Brain microvascular endothelial cell (primary cell): ENCODE data around the gene ANO9.

Experiments used
- DNase-seq: peaks from one replicate; pipeline ENCODE4 v3.0.0-alpha.2; 2020
- H3K27ac ChIP-seq: fragments of 250-450 bp; sonication (Bioruptor Pico); 2 replicates; pipeline ENCODE4 v1.5.1; 2020; ENCODE audit warnings: mild to moderate bottlenecking, moderate library complexity
- H3K27me3 ChIP-seq: fragments of 250-450 bp; sonication (Bioruptor Pico); replicated peaks from 2 replicates; pipeline ENCODE4 v1.5.1; 2020; ENCODE audit warnings: mild to moderate bottlenecking
- H3K36me3 ChIP-seq: fragments of 250-450 bp; sonication (Bioruptor Pico); replicated peaks from 2 replicates; pipeline ENCODE4 v1.5.1; 2020; ENCODE audit warnings: mild to moderate bottlenecking
- H3K4me3 ChIP-seq: 2 replicates; pipeline ENCODE4 v1.5.1; 2011; ENCODE audit warnings: low read depth, mild to moderate bottlenecking, control low read depth, low read length, moderate library complexity
- in situ Hi-C: cut with HindIII; loops from 2 replicates; pipeline ENCODE4 v1.10.0; 2017; ENCODE audit warnings: low sequenced_read_pairs, low pct_ligation_motif_present
- TF ChIP-seq, protein P1 (sequence below): IDR thresholded peaks from 2 replicates; pipeline ENCODE4 v1.5.1; 2011; ENCODE audit warnings: low read depth, mild to moderate bottlenecking, moderate library complexity, low read length, control low read depth, inconsistent platforms; ENCODE audit errors: missing control alignments

Gene ANO9

DNA sequence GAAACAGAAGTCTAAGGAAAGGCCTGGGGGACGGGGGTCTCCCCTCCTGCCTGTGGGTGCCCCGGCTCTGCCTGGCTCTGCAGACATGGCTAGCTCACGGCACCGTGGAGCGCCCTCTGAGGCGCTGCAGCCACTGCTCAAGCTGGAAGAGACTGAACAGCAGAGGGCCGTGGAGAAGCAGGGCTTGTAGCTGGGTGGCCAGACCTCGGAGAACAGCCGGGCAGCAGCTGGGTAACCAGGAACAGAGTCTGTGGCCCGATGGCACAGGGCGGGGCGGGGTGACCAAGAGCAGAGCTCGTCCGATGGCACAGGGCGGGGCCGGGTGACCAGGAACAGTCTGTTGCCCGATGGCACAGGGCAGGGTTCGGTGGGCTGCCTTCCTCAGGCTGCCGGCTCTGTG lies 47.2 kb upstream of the ANO9 start:
- TF ChIP-seq, protein P1, sequence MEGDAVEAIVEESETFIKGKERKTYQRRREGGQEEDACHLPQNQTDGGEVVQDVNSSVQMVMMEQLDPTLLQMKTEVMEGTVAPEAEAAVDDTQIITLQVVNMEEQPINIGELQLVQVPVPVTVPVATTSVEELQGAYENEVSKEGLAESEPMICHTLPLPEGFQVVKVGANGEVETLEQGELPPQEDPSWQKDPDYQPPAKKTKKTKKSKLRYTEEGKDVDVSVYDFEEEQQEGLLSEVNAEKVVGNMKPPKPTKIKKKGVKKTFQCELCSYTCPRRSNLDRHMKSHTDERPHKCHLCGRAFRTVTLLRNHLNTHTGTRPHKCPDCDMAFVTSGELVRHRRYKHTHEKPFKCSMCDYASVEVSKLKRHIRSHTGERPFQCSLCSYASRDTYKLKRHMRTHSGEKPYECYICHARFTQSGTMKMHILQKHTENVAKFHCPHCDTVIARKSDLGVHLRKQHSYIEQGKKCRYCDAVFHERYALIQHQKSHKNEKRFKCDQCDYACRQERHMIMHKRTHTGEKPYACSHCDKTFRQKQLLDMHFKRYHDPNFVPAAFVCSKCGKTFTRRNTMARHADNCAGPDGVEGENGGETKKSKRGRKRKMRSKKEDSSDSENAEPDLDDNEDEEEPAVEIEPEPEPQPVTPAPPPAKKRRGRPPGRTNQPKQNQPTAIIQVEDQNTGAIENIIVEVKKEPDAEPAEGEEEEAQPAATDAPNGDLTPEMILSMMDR, result no peak
- Histone ChIP-seq H3K27ac (no peak overlapping the region), H3K27me3 (no peaks in the 10 kb centered on the region), H3K4me3 (no peak overlapping the region), H3K36me3 (peaks cover 32% of the 10 kb centered on the region)
- in situ Hi-C loops, result no loop called here
- no peak for DNase-seq

DNA sequence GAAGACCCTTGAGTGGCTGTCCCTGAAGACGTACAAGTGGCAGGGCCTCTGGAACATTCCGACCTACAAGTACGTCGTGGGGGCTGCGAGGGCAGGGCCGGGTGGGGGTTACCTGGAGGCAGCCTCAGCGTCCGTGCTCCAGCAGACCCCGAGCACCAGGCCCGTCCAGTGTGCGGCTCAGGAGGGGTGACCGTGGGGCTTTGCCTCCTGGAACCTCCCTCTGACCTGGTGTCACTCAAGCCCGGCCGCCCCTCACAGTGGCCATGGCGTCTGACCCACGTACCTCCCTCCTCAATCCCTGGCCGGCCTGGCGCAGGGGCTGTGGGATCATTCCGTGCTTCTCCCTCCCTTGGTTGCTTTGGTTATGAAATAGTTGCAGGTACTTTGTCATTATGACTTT lies 46.8 kb upstream of the ANO9 start:
- DNase-seq, result no peak
- in situ Hi-C loops, result no loop called here
- no peak overlapping the region for H3K27ac ChIP-seq
- peaks cover 28% of the 10 kb centered on the region for H3K36me3 ChIP-seq
- no peak overlapping the region for H3K4me3 ChIP-seq
- H3K27me3 ChIP-seq, result no peaks in the 10 kb centered on the region
- TF ChIP-seq, protein P1, result no peak

DNA sequence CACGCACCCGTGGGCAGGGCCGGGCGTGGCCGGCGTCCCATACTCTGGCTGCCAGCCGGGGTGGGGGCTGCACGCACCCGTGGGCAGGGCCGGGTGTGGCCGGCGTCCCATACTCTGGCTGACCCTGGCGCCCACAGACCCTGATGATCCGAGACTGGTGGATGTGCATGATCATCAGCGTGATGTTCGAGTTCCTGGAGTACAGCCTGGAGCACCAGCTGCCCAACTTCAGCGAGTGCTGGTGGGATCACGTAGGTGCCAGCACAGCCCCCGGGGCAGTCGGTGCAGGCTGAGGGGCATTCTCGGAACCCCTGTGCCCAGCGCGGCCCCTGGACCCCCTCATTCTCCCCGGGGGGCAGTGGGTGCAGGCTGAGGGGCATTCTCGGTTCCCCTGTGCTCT lies 46.3 kb upstream of the ANO9 start:
- H3K27me3 ChIP-seq, result no peaks in the 10 kb centered on the region
- DNase-seq, result no peak
- in situ Hi-C loops, result no loop called here
- no peak overlapping the region for H3K4me3 ChIP-seq
- H3K36me3 ChIP-seq, result peaks cover 23% of the 10 kb centered on the region
- TF ChIP-seq, protein P1, result no peak
- H3K27ac ChIP-seq, result no peak overlapping the region

DNA sequence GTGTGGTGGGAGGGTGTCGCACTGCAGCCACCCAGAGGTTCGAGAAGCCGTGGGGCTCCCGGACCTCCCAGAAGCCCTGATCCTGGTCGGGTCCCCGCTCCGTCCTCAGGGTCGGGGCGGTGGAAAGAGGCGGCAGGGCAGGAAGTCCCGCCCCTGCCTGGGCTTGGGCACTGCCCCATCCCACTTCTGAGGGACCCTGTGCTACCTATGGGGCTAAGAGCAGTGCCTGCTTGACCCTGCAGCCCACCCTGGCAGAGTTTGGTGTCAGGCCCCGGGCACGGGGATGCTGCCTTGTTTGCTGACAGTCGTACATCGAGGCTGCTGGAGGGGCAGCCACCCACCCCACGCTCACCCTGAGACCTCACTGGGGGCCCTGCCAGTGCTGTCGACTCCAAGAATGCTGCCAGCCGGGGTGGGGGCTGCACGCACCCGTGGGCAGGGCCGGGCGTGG lies 45.8 kb upstream of the ANO9 start:
- in situ Hi-C loops, result no loop called here

DNA sequence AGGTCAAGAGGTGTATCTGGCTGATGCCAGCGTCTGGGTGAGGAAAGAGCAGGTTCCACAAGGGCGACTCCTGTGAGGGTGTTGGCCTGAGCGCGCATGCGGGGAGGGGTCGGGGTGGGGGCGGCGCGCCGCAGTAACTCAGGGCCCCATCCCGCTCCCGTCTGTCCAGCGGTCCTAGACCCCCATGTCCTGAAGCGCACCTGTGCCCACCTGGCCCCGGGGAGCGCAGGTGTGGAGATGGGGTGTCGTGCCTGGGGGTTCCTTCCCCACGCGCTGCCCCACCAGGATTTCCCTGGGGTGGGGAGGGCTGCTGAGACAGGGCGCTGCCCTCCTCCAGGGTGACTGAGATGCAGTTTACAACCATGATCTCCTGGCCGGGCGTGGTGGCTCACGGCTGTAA lies 44.4 kb upstream of the ANO9 start:
- DNase-seq, result no peak
- H3K36me3 ChIP-seq, result peaks cover 18% of the 10 kb centered on the region
- TF ChIP-seq, protein P1, result no peak
- no peak overlapping the region for H3K4me3 ChIP-seq
- in situ Hi-C loops, result no loop called here
- no peak overlapping the region for H3K27ac ChIP-seq
- H3K27me3 ChIP-seq, result no peaks in the 10 kb centered on the region

More for the DNA sequence above, 45.8 kb upstream of the ANO9 start:
- no peak overlapping the region for H3K27ac ChIP-seq
- no peaks in the 10 kb centered on the region for H3K27me3 ChIP-seq
- peaks cover 18% of the 10 kb centered on the region for H3K36me3 ChIP-seq
- no peak for DNase-seq
- TF ChIP-seq, protein P1, result no peak
- H3K4me3 ChIP-seq, result no peak overlapping the region

DNA sequence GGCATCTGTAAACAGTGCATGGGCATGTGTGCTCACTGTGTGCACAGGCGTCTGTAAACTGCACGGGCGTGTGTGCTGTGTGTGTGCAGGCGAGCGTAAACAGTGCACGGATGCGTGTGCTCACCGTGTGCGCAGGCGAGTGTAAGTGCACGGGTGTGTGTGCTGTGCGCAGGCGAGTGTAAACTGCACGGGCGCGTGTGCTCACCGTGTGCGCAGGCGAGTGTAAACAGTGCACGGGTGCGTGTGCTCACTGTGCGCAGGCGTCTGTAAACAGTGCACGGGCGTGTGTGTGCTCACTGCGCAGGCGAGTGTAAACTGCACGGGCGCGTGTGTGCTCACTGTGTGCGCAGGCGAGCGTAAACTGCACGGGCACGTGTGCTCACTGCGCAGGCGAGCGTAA lies 42.8 kb upstream of the ANO9 start:
- no peak overlapping the region for H3K27ac ChIP-seq
- in situ Hi-C loops, result no loop called here
- peaks cover 3% of the 10 kb centered on the region for H3K36me3 ChIP-seq
- DNase-seq, result no peak
- no peaks in the 10 kb centered on the region for H3K27me3 ChIP-seq
- TF ChIP-seq, protein P1, result no peak
- H3K4me3 ChIP-seq, result no peak overlapping the region
